Gastroesophageal sphincter (tissue), 4 donors: ENCODE measurements around the gene NAA25. TPM values are rescaled to one million over a fixed set of nuclear protein-coding genes. Genes with fewer than 3 reads are reported as not detected.

Experiments
- ATAC-seq: fragments of 150-250 bp; one replicate; pipeline ENCODE4 v1.9.1; 2016; ENCODE audit warnings: mild to moderate bottlenecking, moderate library complexity
- H3K27ac ChIP-seq, 4 donors: fragments of 200-600 bp; sonication (generic) in 3 of 4; 1 replicate in 3 of 4; 2 replicates in 1 of 4; pipeline ENCODE4 v1.5.1; 2016 to 2019
- H3K27me3 ChIP-seq: fragments of 200-600 bp; sonication (generic); one replicate; pipeline ENCODE4 v1.5.1; 2019
- H3K36me3 ChIP-seq, 2 donors: fragments of 200-600 bp; sonication (generic); one replicate each; pipeline ENCODE4 v1.5.1; 2019; ENCODE audit warnings: control low read depth in 1 of 2
- H3K4me1 ChIP-seq, 3 donors: fragments of 200-600 bp; sonication (generic); 1 replicate in 2 of 3; 2 replicates in 1 of 3; pipeline ENCODE4 v1.5.1; 2016 to 2019; ENCODE audit warnings: control low read depth in 2 of 3
- H3K4me3 ChIP-seq, 2 donors: fragments of 200-600 bp; sonication (generic); one replicate each; pipeline ENCODE4 v1.5.1; 2019; ENCODE audit warnings: mild to moderate bottlenecking in 1 of 2, moderate library complexity in 1 of 2
- H3K9me3 ChIP-seq, 3 donors: fragments of 200-600 bp; sonication (generic); one replicate each; pipeline ENCODE4 v1.5.1; 2017 to 2019; ENCODE audit warnings: control low read depth in 2 of 3
- CTCF ChIP-seq, 4 experiments: fragments of 200-600 bp in 2 of 4; fragments of 450-650 bp in 2 of 4; sonication (generic) in 1 of 4; IDR thresholded peaks; one replicate each; pipeline ENCODE4 v1.5.1; 2017 to 2019; ENCODE audit warnings: antibody characterized with exemption in 4 of 4, mild to moderate bottlenecking in 2 of 4, moderate library complexity in 2 of 4
- EP300 ChIP-seq: sonication (generic); formaldehyde crosslinking; IDR thresholded peaks from one replicate; pipeline ENCODE4 v1.6.1; 2017; ENCODE audit warnings: antibody characterized with exemption, mild to moderate bottlenecking
- POLR2A ChIP-seq, 2 donors: fragments of 450-650 bp; IDR thresholded peaks; one replicate each; pipeline ENCODE4 v1.6.1; 2017; ENCODE audit warnings: antibody characterized with exemption in 2 of 2, mild to moderate bottlenecking in 2 of 2, moderate library complexity in 1 of 2
- POLR2AphosphoS5 ChIP-seq: sonication (generic); formaldehyde crosslinking; IDR thresholded peaks from one replicate; pipeline ENCODE4 v1.6.1; 2017; ENCODE audit warnings: antibody characterized with exemption
- WGBS, 2 donors: methylation state at CpG; one replicate each; pipeline ENCODE4 v1.1.5; 2018; ENCODE audit warnings: low coverage in 1 of 2; 5-methylcytosine and 5-hydroxymethylcytosine counted together
- total RNA-seq, 4 donors: library from RNA; depleted of rRNA; stranded (reverse); fragments of >200 nt; gene quantifications; one replicate each; pipeline ENCODE4 v1.1.0, GENCODE V29; 2016

The NAA25 gene
- total RNA-seq, 4 donors from 2014 or later: 11.1 to 22.6 (median 17.3) TPM

GRCh38 chr12:112131686-112132085 is 23.1 kb upstream of the NAA25 start:
- H3K27me3 ChIP-seq: no peaks in the 10 kb centered on the region
- no peak for ATAC-seq
- TF ChIP-seq POLR2AphosphoS5 (no peak), EP300 (no peak), CTCF (IDR thresholded peaks at IDR 0.05) (no peak), POLR2A (IDR thresholded peaks at IDR 0.05) (no peak)
- H3K36me3 ChIP-seq: peaks cover 2 to 34% of the 10 kb centered on the region in 2 donors
- no peaks in the 10 kb centered on the region for H3K9me3 ChIP-seq
- H3K4me1 ChIP-seq: peaks cover 0 to 58% (median 26%) of the 10 kb centered on the region in 3 donors
- no peak overlapping the region for H3K4me3 ChIP-seq
- 30 to 63% methylated on average over 1 of the region's 1 CpG for WGBS, 2 donors
- H3K27ac ChIP-seq: peak overlapping the region in 2 of 4 donors; percentile 28 to 58

- ATAC-seq: no peak
- peak overlapping the region; percentile 18 to 58 (median 40) for H3K27ac ChIP-seq
- peak overlapping the region in 1 of 2 donors; percentile 1 for H3K4me3 ChIP-seq
These were observed 21.9 kb upstream of the NAA25 start for GRCh38 chr12:112130441-112130998.

GRCh38 chr12:112126911-112127310 is 18.3 kb upstream of the NAA25 start:
- Histone ChIP-seq H3K4me3 (peak overlapping the region in 1 of 2 donors; percentile 89), H3K27ac (peak overlapping the region in 2 of 4 donors; percentile 97 to 98), H3K9me3 (no peaks in the 10 kb centered on the region), H3K4me1 (peaks cover 4 to 89% (median 41%) of the 10 kb centered on the region in 3 donors), H3K36me3 (no peaks in the 10 kb centered on the region), H3K27me3 (no peaks in the 10 kb centered on the region)
- no peak for ATAC-seq
- 72 to 77% methylated on average over 3 to 7 of the region's 7 CpGs for WGBS, 2 donors
- TF ChIP-seq EP300: no peak
- no peak for TF ChIP-seq POLR2AphosphoS5
- no peak for TF ChIP-seq CTCF (IDR thresholded peaks at IDR 0.05)
- no peak for TF ChIP-seq POLR2A (IDR thresholded peaks at IDR 0.05)

More at GRCh38 chr12:112130441-112130998, 21.9 kb upstream of the NAA25 start:
- H3K27me3 ChIP-seq: no peaks in the 10 kb centered on the region
- H3K4me1 ChIP-seq: peaks cover 0 to 65% (median 31%) of the 10 kb centered on the region in 3 donors
- WGBS, 2 donors: 13 to 15% methylated on average over 2 of the region's 2 CpGs
- peaks cover 2 to 23% of the 10 kb centered on the region in 2 donors for H3K36me3 ChIP-seq
- TF ChIP-seq EP300: no peak
- no peak for TF ChIP-seq POLR2A (IDR thresholded peaks at IDR 0.05)
- no peak for TF ChIP-seq POLR2AphosphoS5
- TF ChIP-seq CTCF (IDR thresholded peaks at IDR 0.05): no peak
- no peaks in the 10 kb centered on the region for H3K9me3 ChIP-seq

GRCh38 chr12:112126000-112126438 is 17.4 kb upstream of the NAA25 start:
- ATAC-seq: no peak
- Histone ChIP-seq H3K9me3 (no peaks in the 10 kb centered on the region), H3K36me3 (no peaks in the 10 kb centered on the region), H3K4me1 (peaks cover 4 to 89% (median 39%) of the 10 kb centered on the region in 3 donors), H3K4me3 (peak overlapping the region; percentile 65 to 89), H3K27ac (peak overlapping the region; percentile 79 to 99 (median 98)), H3K27me3 (no peaks in the 10 kb centered on the region)
- TF ChIP-seq CTCF (IDR thresholded peaks at IDR 0.05) (no peak), POLR2A (IDR thresholded peaks at IDR 0.05) (no peak), EP300 (no peak), POLR2AphosphoS5 (no peak)
- 2% methylated on average over 12 of the region's 25 CpGs; no CpG with 5 or more reads in 1 of the 2 donors for WGBS, 2 donors
